H9 (cell line): ENCODE measurements around the gene TMEM163. TPM values are rescaled to one million over a fixed set of nuclear protein-coding genes. Genes with fewer than 3 reads are reported as not detected.

Experiments used
- DNase-seq: peaks from one replicate; pipeline ENCODE4 v3.0.0-alpha.2; 2017
- H2AFZ ChIP-seq: one replicate; pipeline ENCODE4 v1.6.1; 2013; ENCODE audit warnings: mild to moderate bottlenecking, low read length, control low read depth, moderate library complexity
- H2AK5ac ChIP-seq: 2 replicates; pipeline ENCODE4 v1.6.1; 2013; ENCODE audit warnings: low read length, control low read depth, mixed read lengths; ENCODE audit not compliant: insufficient read length
- H2BK120ac ChIP-seq: one replicate; pipeline ENCODE4 v1.6.1; 2013; ENCODE audit warnings: low read depth, mild to moderate bottlenecking, low read length, control low read depth, inconsistent platforms; ENCODE audit not compliant: poor library complexity, severe bottlenecking
- H2BK12ac ChIP-seq: 2 replicates; pipeline ENCODE4 v1.6.1; 2013; ENCODE audit warnings: low read length, control low read depth, mixed read lengths, low read depth; ENCODE audit not compliant: insufficient read length
- H2BK15ac ChIP-seq: 2 replicates; pipeline ENCODE4 v1.6.1; 2013; ENCODE audit warnings: low read depth, low read length, control low read depth
- H2BK20ac ChIP-seq: one replicate; pipeline ENCODE4 v1.6.1; 2013; ENCODE audit warnings: low read depth, mild to moderate bottlenecking, low read length, control low read depth, inconsistent platforms; ENCODE audit not compliant: poor library complexity, severe bottlenecking
- H2BK5ac ChIP-seq: 2 replicates; pipeline ENCODE4 v1.6.1; 2013; ENCODE audit warnings: low read length, control low read depth, mixed read lengths; ENCODE audit not compliant: insufficient read length
- H3K14ac ChIP-seq: 2 replicates; pipeline ENCODE4 v1.6.1; 2013; ENCODE audit warnings: low read length, control low read depth; ENCODE audit not compliant: insufficient read depth
- H3K18ac ChIP-seq: 2 replicates; pipeline ENCODE4 v1.6.1; 2013; ENCODE audit warnings: low read depth, mild to moderate bottlenecking, mixed read lengths, low read length, control low read depth; ENCODE audit not compliant: insufficient read length
- H3K23ac ChIP-seq: 2 replicates; pipeline ENCODE4 v1.6.1; 2013; ENCODE audit warnings: low read length, control low read depth, mixed read lengths, low read depth; ENCODE audit not compliant: insufficient read length
- H3K23me2 ChIP-seq: 2 replicates; pipeline ENCODE4 v1.6.1; 2013; ENCODE audit warnings: low read depth, mild to moderate bottlenecking, mixed read lengths, low read length, control low read depth; ENCODE audit not compliant: insufficient read length, poor library complexity, severe bottlenecking
- H3K27ac ChIP-seq: 2 replicates; pipeline ENCODE4 v1.5.1; 2013; ENCODE audit warnings: low read length, control low read depth, mixed read lengths, low read depth; ENCODE audit not compliant: insufficient read length
- H3K27me3 ChIP-seq: 2 replicates; pipeline ENCODE4 v1.6.1; 2013; ENCODE audit warnings: low read length, control low read depth, inconsistent platforms; ENCODE audit not compliant: insufficient read depth
- H3K4ac ChIP-seq: 2 replicates; pipeline ENCODE4 v1.6.1; 2013; ENCODE audit warnings: low read depth, mild to moderate bottlenecking, control low read depth, inconsistent platforms, low read length, moderate library complexity
- H3K4me1 ChIP-seq: 2 replicates; pipeline ENCODE4 v1.6.1; 2013; ENCODE audit warnings: low read length, control low read depth, inconsistent platforms; ENCODE audit not compliant: insufficient read depth
- H3K4me2 ChIP-seq: 2 replicates; pipeline ENCODE4 v1.6.1; 2013; ENCODE audit warnings: low read length, control low read depth, mixed read lengths; ENCODE audit not compliant: insufficient read length, insufficient read depth
- H3K56ac ChIP-seq: 2 replicates; pipeline ENCODE4 v1.6.1; 2013; ENCODE audit warnings: low read depth, mild to moderate bottlenecking, mixed read lengths, low read length, control low read depth; ENCODE audit not compliant: insufficient read length
- H3K79me1 ChIP-seq: 2 replicates; pipeline ENCODE4 v1.6.1; 2013; ENCODE audit warnings: low read depth, mild to moderate bottlenecking, moderate library complexity, low read length, control low read depth, inconsistent platforms; ENCODE audit not compliant: insufficient read depth, poor library complexity, severe bottlenecking
- H3K79me2 ChIP-seq: 2 replicates; pipeline ENCODE4 v1.6.1; 2013; ENCODE audit warnings: low read length, control low read depth, inconsistent platforms; ENCODE audit not compliant: insufficient read depth
- H3K9ac ChIP-seq: 2 replicates; pipeline ENCODE4 v1.6.1; 2013; ENCODE audit warnings: low read length, control low read depth, mixed read lengths; ENCODE audit not compliant: insufficient read length; ENCODE audit errors: extremely low read depth
- H3K9me3 ChIP-seq: one replicate; pipeline ENCODE4 v1.6.1; 2013; ENCODE audit warnings: low read depth, low read length, inconsistent platforms; ENCODE audit not compliant: control insufficient read depth
- H3T11ph ChIP-seq: one replicate; pipeline ENCODE4 v1.6.1; 2013; ENCODE audit warnings: mild to moderate bottlenecking, low read length, control low read depth, inconsistent platforms
- H4K20me1 ChIP-seq: one replicate; pipeline ENCODE4 v1.6.1; 2013; ENCODE audit not compliant: control insufficient read depth, insufficient read length, insufficient read depth
- H4K5ac ChIP-seq: 2 replicates; pipeline ENCODE4 v1.6.1; 2013; ENCODE audit warnings: low read depth, mild to moderate bottlenecking, mixed read lengths, low read length, control low read depth; ENCODE audit not compliant: insufficient read length
- H4K8ac ChIP-seq: replicated peaks from 2 replicates; pipeline ENCODE4 v1.6.1; 2013; ENCODE audit warnings: low read length, control low read depth, mixed read lengths, low read depth; ENCODE audit not compliant: insufficient read length
- H4K91ac ChIP-seq: 2 replicates; pipeline ENCODE4 v1.6.1; 2013; ENCODE audit warnings: low read depth, mild to moderate bottlenecking, moderate library complexity, mixed read lengths, low read length, control low read depth; ENCODE audit not compliant: insufficient read length
- H3K27ac Mint-ChIP-seq, 3 experiments: 2 replicates in 2 of 3; 3 replicates in 1 of 3; pipeline ENCODE4 v1.8.0; 2020 to 2021; ENCODE audit warnings: mixed read lengths in 3 of 3, mild to moderate bottlenecking in 1 of 3, moderate library complexity in 1 of 3
- H3K27me3 Mint-ChIP-seq: 2 replicates; pipeline ENCODE4 v1.8.0; 2021; ENCODE audit warnings: low read depth, mild to moderate bottlenecking, moderate library complexity, mixed read lengths
- H3K36me3 Mint-ChIP-seq, 3 experiments: 2 replicates in 2 of 3; 3 replicates in 1 of 3; pipeline ENCODE4 v1.8.0; 2020 to 2021; ENCODE audit warnings: low read depth in 3 of 3, mixed read lengths in 3 of 3; ENCODE audit not compliant: insufficient read depth in 1 of 3
- H3K4me1 Mint-ChIP-seq, 2 experiments: 2 replicates each; pipeline ENCODE4 v1.8.0; 2020; ENCODE audit warnings: mixed read lengths in 2 of 2
- H3K4me3 Mint-ChIP-seq, 2 experiments: 2 replicates in 1 of 2; 3 replicates in 1 of 2; pipeline ENCODE4 v1.8.0; 2020 to 2021; ENCODE audit warnings: mild to moderate bottlenecking in 2 of 2, mixed read lengths in 2 of 2, moderate library complexity in 1 of 2
- H3K9me3 Mint-ChIP-seq, 2 experiments: 2 replicates in 1 of 2; 3 replicates in 1 of 2; pipeline ENCODE4 v1.8.0; 2020; ENCODE audit warnings: mild to moderate bottlenecking in 2 of 2, mixed read lengths in 2 of 2, moderate library complexity in 1 of 2
- CTCF ChIP-seq: fragments of 200-600 bp; sonication (generic); conservative IDR thresholded peaks from 3 replicates; pipeline ENCODE4 v1.8.0; 2021; ENCODE audit warnings: antibody characterized with exemption, mild to moderate bottlenecking
- WGBS: extraction: QIAGEN DNeasy Blood & Tissue Kit; methylation state at CpG from one replicate; pipeline ENCODE4 v1.1.7; 2013; ENCODE audit warnings: missing lambda C conversion rate, low lambda C conversion rate, mixed read lengths; ENCODE audit not compliant: insufficient read length; ENCODE audit errors: extremely low coverage; 5-methylcytosine and 5-hydroxymethylcytosine counted together
- total RNA-seq: library from RNA; stranded (reverse); gene quantifications from 2 replicates; pipeline ENCODE4 v1.2.1, GENCODE V29; 2021

The TMEM163 gene
- total RNA-seq, 1 experiment from 2014 or later: 0.39 TPM

DNA sequence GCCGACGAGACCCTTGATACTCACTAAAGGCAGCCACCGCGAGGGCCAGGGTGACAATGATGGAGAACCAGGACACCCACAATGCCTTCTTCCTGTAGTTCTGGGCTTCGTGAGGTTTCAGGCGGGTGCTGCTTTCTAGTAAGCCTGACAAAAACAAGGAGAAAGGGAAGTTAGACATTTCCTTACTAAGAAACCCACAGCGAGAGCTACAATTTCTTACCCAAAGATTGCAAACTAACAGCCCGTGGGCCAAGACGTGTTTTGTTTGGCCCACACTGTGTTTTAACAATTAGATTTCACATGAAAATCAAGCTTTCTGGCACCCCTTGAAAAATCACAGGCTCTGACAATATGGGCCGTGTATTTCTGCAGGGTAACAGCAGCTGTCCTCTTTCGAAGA is 5.6 kb downstream of the TMEM163 start:
- H2BK20ac ChIP-seq: no peak overlapping the region
- no peak overlapping the region for H3K56ac ChIP-seq
- no peak overlapping the region for H3K14ac ChIP-seq
- H3K27ac ChIP-seq: no peak overlapping the region
- no peak overlapping the region for H4K5ac ChIP-seq
- H3K4me1 ChIP-seq: peaks cover 5% of the 10 kb centered on the region; the same call in 1 of the 2 replicates
- H3K79me2 ChIP-seq: no peaks in the 10 kb centered on the region
- H4K20me1 ChIP-seq: no peaks in the 10 kb centered on the region
- H3K23ac ChIP-seq: no peak overlapping the region
- no peak overlapping the region for H2BK120ac ChIP-seq
- WGBS: no CpG with 5 or more reads among the region's 11 CpGs
- no peak overlapping the region for H4K91ac ChIP-seq
- no peak for TF ChIP-seq CTCF
- Mint-ChIP-seq H3K9me3 (no peaks in the 10 kb centered on the region; a peak in 1 of 5 replicates), H3K36me3 (no peaks in the 10 kb centered on the region; a peak in 1 of 7 replicates), H3K27ac (no peak overlapping the region), H3K4me1 (peaks cover 24 to 27% of the 10 kb centered on the region in 2 experiments), H3K27me3 (peaks cover 52% of the 10 kb centered on the region), H3K4me3 (no peak overlapping the region)
- no peak overlapping the region for H3K9ac ChIP-seq
- no peak overlapping the region for H3T11ph ChIP-seq
- no peak overlapping the region for H2BK12ac ChIP-seq
- H4K8ac ChIP-seq: no peak overlapping the region
- no peak overlapping the region for H3K4ac ChIP-seq
- no peak overlapping the region for H3K4me2 ChIP-seq
- no peak for DNase-seq
- H2BK15ac ChIP-seq: no peak overlapping the region
- H2AFZ ChIP-seq: no peak overlapping the region
- H3K79me1 ChIP-seq: no peaks in the 10 kb centered on the region
- H3K9me3 ChIP-seq: no peaks in the 10 kb centered on the region
- H3K18ac ChIP-seq: no peak overlapping the region
- no peak overlapping the region for H2AK5ac ChIP-seq
- peaks cover 8% of the 10 kb centered on the region for H3K23me2 ChIP-seq
- H3K27me3 ChIP-seq: peaks cover 13% of the 10 kb centered on the region
- no peak overlapping the region for H2BK5ac ChIP-seq
